HG03159 (cell line): ENCODE data around the gene ALDH3A2.
"Not testable (repeated sequence)": the region's sequence is repeated elsewhere in the genome, so short reads cannot be mapped to it uniquely, and the experiment has no call there.

Experiments
- ATAC-seq: cut with Tn5 transposase; IDR thresholded peaks from one replicate; pipeline ENCODE4 v1.9.1; 2021; ENCODE audit warnings: mild to moderate bottlenecking, moderate library complexity; ENCODE audit not compliant: unreplicated experiment

Gene ALDH3A2

DNA sequence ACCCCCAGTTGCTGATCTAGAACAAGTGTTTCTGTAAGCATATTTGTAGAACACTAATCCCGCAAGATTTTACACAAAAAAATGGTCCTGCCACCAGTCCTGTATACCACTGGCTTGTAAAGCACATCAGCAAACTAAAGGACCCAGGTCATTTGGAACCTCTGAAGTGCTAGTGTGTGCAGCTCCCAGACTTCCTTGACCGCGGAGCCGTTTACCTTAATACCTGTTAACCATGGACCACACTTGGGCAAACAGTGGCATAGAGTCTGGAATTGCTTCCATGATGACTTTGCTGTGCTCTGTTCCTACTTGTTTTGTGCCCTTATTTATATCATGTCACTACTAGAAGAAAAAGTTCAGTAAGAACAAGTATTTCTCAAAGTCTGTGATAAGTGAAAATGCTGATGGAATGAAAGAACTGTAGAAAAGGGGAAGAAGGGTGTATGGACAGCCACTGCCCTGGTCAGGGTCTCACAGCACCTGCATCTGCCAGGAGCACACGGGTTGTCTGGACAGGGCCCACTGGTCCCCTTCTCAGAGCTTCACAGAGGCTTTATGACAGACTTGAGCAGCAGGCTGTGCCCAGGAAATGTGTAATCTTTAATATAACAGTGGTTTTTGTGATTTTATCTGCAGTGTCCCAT lies 29.3 kb downstream of the ALDH3A2 start:
- no peak for ATAC-seq

DNA sequence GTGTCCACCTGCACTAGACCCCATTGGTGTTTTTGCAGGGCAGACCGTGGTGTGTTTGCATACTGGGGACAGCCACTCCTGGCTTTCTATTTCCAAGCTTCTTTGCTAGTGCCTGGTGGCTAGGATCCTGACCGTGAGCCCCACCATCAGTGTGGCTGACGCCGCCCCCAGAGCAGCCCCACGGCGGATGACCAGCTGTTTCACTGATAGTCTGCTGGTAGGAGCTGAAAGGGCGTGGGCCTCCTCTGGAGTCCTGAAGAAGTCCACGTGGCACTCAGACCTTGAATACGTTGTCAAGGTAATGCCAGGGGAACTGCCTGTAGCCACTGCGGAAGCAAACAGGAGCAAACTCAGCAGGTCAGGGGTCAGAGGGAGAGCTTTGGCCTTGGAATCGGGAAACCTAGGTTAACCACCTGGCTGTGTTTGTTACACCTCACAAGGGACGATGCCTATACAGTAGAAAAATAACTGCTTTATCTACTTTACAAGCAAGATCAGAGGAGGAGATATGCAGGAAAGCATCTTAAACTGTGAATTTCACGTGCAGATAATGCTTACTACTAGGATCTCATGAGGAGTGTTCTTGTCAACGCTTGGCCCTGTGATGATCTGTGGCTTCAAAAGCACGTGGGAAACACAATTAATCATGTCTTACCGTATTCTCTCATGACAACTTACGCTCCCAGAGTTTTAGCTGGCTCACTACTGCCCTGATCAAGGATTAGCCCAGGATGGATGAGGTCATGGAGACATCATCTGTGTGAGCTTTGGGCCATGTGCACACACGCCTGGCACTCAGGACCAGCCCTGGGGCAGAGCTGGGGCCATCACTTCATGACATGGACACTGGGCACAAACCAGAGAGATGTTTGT lies 30.3 kb downstream of the ALDH3A2 start:
- no peak for ATAC-seq

DNA sequence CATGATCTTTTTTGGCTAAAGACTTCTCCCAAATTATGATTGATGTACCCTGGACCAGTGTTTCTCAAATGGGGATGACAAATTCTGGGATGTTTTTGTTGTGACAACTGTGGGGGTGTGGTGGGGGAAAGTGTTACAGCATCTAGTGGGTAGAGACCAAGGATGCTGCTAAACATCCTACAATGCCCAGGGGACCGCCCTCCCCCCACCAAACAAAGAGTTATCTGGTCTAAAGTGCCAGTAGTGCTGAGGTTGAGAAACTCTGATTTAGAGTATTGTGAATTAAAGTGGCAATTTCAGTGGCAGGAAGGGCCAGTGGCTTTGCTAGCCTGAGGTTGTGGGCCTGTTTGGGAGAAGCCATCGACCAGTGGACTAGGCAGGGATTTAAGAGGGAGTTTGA lies 34.6 kb downstream of the ALDH3A2 start:
- no peak for ATAC-seq

DNA sequence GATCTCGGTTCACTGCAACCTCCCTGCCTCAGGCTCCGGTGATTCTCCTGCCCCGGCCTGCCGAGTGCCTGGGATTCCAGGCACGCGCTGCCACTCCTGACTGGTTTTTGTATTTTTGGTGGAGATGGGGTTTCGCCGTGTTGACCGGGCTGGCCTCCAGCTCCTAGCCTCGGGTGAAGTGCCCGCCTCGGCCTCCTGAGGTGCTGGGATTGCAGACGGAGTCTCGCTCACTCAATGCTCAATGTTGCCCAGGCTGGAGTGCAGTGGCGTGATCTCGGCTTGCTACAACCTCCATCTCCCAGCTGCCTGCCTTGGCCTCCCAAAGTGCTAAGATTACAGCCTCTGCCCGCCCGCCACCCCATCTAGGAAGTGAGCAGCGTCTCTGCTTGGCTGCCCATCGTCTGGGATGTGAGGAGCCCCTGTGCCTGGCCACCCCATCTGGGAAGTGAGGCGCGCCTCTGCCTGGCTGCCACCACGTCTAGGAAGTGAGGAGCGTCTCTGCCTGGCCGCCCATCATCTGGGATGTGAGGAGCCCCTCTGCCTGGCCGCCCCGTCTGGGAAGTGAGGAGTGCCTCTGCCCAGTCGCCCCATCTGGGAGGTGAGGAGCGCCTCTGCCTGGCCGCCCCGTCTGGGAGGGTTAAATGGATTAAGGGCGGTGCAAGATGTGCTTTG lies 36.5 kb downstream of the ALDH3A2 start:
- ATAC-seq: not testable (repeated sequence)

DNA sequence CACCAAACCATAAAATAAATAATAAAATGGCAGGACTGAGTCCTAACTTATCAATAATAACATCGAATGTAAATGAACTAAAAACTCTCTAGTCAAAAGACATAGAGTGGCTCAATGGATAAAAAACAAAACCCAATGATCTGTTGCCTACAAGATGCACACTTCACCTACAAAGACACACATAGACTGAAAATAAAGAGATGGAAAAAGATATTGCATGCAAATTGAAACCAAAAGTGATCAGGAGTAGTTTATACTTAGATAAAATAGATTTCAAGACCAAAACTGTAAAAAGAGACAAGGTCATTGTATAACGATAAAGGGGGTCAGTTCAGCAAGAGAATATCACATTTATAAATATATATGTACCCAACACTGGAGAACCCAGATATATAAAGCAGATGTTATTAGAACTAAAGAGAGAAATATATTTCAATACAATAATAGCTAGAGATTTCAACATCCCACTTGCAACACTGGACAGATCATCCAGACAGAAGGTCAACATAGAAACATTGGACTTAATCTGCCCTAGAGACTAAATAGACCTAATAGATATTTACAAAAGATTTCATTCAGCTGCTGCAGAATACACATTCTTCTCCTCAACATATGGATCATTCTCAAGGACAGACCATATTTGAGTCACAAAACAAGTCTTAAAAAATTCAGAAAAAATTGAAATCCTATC lies 38.0 kb downstream of the ALDH3A2 start:
- no peak for ATAC-seq

DNA sequence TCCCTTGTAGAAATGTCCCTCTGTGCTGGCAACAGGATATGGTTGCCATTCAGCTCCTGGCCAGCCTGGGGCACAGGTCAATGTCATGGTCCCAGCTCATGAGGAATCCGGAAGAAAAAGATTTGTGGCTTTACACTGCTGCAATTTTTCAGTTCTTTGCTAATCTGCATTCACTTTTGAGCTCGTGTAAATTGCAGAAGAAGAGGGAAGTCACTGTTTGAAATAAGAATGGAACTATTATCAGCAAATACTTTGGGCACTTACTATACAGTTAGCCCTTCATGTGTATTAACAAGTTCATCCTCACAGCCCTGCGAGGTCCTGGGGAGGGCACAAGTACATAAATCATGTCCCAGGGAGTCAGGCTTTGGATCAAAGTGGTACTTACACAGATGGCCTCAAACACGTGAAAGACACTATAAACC lies 53.7 kb downstream of the ALDH3A2 start:
- no peak for ATAC-seq

DNA sequence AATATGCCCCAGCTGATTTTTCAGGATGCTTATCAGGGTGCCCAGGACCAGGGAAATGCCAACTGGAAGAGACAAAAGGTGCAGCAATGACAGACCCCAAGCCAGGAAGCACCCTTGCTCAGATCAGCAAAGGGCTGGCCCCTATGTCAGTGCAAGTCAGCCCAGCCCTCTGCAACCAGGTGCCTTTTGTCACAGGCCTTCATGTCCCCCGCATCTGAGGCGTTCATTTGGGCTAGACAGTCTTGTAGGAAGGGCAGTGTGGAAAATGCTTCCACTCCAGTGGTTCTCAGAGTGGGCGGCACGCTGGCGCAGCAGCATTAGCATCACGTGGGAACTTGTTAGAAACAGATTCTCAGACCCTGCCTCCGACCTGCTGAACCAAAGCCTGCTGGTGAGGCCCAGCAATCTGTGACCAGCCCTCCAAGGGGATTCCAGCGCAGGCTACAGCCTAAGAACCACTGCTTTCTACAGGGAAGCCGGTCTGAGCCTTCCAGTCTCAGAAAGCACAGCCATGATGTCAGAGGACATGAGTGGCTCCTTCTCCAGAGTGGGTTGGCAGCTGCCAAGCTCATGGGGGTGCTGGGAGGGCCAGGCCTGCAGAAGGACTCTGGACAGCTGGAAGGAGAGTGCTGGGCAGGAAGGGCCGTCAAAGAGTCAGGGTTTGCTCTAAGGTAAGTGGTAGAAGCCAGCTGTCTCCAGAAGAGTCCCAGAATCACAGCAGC lies 54.7 kb downstream of the ALDH3A2 start:
- ATAC-seq: no peak

DNA sequence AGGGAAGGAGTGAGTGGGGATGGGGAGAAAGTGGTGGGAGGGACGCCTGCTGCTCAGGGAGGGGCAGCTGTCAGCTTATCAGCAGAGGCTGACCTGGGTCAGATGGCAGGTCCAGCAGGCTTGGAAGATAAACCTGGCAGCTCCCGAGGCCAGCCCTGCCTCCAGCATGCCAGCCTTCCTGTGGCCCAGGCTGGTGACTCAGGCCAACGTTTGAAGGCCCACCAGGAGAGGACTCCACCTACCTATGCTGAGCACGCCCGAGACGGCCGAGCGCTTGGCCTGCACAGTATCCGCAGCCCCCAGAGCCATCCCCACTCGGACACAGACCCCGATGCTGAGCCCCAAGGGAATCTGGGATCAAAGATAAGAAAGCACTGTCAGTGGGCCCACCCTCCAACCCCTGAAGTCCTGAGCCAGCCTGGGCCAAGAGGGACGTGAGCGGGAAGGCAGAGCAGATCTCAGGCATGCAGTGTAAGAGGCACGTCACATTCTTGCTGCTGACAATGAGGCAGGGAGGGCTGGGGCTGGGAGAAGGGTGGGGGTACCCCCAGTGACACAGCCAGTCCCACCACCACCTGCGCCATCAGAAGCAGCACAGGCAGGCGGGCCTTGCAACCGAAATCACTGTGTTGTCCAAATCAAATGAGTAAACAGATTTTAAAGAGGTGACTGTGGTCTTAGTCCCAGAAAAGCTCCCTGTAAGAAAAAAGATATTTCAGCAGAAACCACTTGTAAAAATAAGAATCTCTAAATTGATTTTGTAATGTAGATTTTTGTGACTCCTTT lies 55.5 kb downstream of the ALDH3A2 start:
- no peak for ATAC-seq

DNA sequence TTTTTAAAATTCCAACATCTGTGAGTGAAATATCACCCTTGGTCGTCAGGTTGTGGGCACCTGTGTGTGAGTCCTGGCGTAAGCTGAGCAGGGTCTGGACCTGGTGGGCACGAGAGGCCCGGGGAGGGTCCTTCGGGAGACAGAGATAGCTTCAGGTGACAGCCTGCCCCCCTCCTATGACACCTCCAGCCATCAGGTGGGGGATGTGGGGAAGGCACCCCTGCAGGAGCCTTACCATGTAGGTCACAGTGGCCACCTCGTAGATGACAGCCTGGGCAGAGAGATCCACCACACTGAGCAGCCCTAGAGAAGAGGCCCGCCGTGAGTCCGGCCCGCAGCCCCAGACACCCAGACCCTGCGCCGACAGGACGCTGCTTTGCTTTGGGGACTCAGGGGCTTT lies 56.6 kb downstream of the ALDH3A2 start:
- no peak for ATAC-seq

DNA sequence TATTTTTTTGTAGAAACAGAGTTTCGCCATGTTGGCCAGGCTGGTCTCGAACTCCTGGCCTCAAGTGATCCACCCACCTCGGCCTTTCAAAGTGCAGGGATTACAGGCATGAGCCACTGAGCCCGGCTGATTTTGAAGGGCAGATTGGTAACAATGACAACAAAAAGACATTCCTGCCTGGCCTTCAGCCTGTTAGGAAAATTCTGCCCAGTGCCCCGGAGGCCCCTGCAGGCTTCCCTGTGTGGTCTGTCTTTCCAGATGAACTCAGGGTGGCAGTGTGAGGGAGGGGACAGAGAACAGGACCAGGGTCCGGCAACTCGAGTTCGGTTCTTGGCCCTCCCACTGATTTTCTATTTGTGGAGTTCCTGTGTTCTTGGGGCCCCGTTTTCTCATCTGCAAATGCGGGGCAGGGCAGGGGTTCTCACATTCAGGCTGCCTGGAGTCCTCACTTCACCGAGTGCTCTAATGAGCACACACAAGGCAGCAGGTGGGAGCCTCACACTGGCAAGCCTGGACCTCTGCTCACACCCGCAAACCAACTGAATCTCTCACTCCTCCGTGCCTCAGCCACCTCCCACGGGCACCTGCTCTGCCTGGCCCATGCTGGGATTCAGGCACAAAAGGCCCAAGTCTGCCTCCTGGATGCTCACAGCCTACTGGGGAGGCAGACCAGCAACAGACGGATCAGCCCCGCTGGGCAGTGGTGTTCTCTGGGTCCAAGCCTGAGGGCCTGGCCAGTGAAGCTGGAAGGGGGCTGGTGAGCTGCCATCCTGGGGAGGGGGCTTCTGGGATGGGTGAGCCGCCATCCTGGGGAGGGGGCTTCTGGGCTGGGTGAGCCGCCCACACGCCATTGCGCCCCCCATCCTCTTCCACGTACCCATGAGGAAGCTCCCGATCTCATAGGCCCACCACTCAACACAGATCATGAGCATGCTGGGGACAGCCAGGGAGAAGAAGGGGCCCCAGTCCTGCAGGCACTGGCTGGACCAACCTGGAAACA lies 57.5 kb downstream of the ALDH3A2 start:
- ATAC-seq: no peak

DNA sequence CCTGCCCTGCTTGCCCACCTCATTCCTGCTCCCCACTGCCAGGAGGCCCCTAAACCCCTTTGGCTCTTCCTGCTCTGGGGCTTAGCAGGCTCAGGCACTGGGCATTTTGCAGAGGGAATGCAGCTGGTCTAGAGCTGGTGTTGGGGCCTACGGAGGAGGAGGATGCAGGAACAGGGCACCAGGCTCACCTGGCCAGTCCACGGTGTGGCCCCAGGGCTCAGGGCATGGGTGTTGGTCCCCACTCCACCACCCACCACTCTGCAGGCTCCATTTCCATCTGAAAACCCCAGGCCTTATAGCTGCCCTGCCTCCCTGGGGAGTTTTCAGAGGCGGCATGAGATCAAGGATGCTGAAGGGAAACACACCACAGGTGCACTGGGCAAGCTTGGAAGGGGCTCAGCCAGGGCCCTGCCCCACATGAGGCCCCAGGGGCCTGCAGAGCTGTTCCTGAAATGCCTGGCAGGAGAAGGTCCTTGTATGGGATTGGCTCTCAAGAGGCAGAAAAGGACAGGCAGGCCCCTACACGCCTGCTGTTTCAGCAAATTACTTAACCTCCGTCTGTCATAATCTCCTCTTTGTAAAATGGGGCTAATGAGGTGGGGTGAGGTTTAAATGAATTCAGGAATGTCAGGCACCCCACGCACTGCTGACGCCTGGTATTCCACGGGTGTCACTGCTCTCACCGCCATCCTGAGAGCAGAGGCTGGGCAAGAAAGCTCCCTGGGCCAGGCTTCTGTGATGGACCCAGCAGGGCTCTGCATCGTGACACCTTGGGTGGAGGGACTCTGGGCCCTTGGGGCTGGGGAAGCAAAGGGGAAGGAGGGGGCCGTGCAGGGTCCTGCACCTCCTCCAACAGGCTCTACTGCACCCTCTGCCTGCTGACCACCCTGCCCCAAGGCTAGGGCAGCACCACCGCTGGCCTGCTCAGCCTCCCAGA lies 58.5 kb downstream of the ALDH3A2 start:
- no peak for ATAC-seq

DNA sequence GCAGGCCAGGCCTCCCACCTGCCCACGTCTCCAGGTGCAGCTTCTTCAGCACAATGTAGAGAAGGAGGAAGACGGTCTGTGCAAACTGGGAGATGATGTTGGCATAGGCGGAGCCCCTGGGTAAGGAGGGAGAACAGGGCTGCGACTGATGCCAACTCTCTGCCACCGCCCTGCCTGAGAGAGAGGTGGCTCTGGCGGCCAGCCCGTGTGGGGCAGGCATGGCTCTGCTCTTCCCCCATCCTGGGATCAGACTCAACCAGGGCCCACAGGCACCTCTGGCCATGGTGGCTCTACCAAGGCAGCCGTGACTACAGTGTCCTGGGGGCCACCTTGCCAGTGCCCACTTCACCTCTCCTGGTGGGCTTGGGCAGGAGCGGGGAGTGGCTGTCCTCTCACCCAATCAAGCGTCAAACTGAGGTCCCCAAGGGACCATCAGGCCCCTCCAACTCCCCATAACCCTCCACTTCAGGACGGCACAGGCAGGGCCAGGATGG lies 59.2 kb downstream of the ALDH3A2 start:
- ATAC-seq: no peak

DNA sequence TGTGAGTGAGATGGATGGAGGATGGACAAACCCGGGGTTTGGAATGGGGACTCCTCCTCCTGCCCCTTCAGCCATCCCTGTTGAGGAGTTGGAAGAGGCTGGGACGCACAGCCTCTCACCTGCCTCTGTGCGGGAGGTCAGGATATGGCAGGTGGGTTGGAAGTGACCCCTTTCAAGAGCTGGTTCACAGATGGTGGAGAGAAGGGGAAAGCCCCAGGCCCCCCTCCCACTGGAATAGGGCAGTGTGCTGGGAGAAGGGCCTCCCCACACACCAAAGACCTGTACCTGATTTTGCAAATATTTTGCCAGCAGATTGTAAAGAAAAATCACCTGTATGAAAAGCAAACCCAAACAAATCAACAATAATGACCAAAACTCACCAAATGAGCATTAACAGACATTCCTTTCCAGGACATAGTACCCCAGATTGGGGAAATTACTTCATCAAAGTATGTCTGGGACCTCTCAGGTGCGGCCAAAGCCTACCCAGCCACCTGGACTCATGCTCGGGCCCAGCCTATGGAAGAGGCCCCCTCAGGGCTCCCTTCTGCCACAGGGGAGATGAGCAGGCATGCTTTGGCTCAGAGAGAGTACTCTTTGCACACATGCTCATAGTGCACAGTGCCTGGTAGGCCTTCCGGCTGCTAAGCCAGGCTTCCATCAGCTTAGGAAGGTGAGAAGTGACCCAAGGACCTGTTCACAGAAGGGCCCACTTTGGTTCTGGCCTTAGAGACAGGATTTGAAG lies 60.1 kb downstream of the ALDH3A2 start:
- ATAC-seq: no peak

DNA sequence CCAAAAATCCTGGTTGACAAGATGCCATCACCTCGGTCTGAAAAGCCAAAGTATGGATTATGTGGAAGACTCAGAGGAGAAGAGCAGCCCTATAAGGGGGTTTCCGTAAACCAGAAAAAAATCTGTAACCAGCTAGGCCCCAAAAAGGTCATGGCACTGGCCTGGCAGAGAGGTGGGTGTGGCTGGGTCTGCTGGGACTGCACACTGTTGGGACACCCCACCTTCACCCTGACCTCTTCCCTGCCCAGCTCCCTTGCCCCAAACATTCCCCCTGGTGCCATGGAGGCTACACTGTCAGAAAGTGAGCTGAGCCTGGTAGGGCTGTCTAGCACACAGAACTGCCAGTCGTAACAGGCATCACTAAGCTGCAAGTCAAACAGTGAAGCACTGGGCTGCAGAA lies 61.3 kb downstream of the ALDH3A2 start:
- ATAC-seq: no peak

DNA sequence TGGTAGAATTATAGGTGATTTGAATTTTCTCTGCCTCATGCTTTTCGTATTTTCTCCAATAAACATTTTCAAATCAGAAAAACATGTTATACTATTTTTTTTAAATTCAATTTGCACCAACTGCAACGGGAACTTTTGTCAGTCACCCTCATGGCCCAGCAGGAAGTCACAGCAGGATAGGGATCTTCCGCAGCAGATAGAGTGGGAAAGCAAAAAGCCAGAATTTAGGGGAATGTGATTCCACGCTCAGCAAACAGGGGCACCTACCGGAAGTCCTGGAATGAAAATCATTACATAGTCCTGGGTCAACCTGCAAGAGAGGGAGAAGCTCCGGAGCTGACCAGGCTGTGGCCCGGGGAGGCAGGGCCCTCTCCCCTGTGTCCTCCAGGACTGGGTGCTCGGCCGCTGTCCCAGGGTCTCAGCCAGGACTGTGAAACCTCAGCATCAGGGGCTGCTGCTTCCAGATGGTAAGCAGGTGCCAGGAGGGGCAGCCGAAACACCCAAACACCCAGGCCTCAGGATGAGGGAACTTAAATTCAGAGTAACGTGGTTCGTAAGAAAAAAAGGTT lies 64.0 kb downstream of the ALDH3A2 start:
- no peak for ATAC-seq

DNA sequence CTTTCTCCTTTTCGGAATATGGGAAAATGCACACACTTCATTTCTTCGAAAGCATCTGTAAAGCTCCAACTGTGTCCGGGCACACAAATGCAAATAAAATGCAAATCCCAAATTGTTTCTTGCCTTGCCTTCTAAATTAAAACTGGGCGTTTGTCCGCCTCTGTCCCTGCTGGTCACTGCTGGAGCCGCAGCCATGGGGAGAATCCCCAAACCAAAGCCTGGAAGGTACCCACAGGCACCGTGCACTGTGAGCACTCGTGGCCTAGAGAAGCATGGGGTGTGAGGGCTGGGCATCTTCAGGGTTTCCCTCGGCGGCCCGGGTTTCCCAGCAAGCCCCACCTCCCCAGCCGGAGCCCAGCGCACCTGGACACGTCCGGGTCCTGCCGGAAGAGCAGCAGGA lies 64.9 kb downstream of the ALDH3A2 start:
- no peak for ATAC-seq
